Ovary (tissue), 3 donors: ENCODE data around the gene GTPBP1.

Experiments
- CTCF ChIP-seq, 3 donors: fragments of 450-650 bp in 2 of 3; fragments of 200-600 bp in 1 of 3; IDR thresholded peaks; one replicate each; pipeline versions ENCODE4 v1.5.1 to v1.8.0; 2016 to 2022; ENCODE audit warnings: antibody characterized with exemption in 3 of 3, mild to moderate bottlenecking in 1 of 3
- EP300 ChIP-seq: sonication (generic); formaldehyde crosslinking; IDR thresholded peaks from one replicate; pipeline ENCODE4 v1.6.1; 2017; ENCODE audit warnings: antibody characterized with exemption
- POLR2A ChIP-seq: fragments of 450-650 bp; IDR thresholded peaks from one replicate; pipeline ENCODE4 v1.6.1; 2017; ENCODE audit warnings: antibody characterized with exemption, mild to moderate bottlenecking, moderate library complexity
- donor health status: DM: no; HTN: no; CAD: no.

GRCh38 chr22:38768036-38768435 lies 62.3 kb downstream of the GTPBP1 start:
- no peak for TF ChIP-seq CTCF (IDR thresholded peaks at IDR 0.05)
- no peak for TF ChIP-seq EP300
- TF ChIP-seq POLR2A, result no peak
